Measurements from ENCODE around the gene ARFIP1.
"Not testable (repeated sequence)": the region's sequence is repeated elsewhere in the genome, so short reads cannot be mapped to it uniquely, and the experiment has no call there.

ARFIP1 gene, protein sequence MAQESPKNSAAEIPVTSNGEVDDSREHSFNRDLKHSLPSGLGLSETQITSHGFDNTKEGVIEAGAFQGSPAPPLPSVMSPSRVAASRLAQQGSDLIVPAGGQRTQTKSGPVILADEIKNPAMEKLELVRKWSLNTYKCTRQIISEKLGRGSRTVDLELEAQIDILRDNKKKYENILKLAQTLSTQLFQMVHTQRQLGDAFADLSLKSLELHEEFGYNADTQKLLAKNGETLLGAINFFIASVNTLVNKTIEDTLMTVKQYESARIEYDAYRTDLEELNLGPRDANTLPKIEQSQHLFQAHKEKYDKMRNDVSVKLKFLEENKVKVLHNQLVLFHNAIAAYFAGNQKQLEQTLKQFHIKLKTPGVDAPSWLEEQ

DNA sequence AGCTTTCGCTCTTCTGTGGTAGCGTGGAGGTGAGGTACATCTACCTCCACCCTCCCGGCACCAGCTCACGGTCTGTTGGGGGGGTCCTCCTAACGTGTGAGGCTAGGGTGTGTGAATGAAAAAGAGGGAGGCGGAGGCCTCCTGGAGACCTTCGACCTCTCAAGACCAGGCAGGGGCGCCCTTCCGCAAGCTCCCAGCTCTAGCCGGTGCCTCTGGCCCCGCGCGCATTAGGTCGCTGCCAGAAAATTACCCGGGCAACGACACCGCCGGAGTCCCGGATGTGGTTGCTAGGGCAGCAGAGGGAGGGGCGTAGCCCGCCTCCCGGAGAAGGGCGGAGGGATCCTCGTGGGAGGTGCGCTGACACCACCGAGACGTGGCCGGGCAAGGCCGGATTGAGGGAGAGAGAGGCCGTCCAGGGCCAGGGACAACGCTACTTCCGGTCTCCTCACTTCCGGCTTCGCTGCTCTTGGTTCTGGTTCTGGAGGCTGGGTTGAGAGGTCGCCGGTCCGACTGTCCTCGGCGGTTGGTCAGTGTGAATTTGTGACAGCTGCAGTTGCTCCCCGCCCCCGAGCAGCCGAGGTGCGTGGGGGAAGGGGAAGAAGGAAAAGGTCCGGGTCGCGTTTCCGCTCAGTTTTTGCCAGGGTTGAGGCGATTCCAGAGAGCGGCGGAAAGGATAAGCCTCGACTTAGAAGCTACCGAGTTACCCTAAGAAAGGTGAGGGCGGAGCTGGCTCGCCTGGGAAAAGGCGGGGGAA, at the start of gene ARFIP1, which contains the start of gene TIGD4:
Gene ARFIP1, plus strand, starts transcription at position 442 of the 754 bp plus-strand sequence. CDS start 49,680 bp downstream, outside the sequence.
Gene TIGD4, minus strand, starts transcription at position 218 of the 754 bp plus-strand sequence. CDS start 8,726 bp downstream, outside the sequence.
- DNase-seq, result peak; percentile 98

DNA sequence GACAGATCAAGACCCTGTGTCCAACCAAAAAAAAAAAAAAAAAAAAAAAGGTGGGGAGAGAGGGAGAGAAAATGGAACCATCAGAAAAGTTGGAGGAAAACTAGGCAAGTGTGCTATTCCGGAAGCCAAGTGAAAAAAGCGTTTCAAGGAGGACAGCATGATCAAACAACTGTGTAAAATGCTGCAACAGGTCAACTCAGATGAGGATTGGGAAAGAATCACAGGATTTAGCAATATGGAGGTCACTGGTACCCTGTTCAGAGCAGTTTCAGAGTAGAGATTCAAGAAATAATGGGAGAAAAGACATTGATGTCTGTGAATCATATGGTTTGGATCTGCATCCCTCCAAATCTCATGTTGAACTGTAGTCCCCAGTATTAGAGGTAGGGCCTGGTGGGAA, 47.8 kb upstream of the ARFIP1 start:
- no peak for DNase-seq

DNA sequence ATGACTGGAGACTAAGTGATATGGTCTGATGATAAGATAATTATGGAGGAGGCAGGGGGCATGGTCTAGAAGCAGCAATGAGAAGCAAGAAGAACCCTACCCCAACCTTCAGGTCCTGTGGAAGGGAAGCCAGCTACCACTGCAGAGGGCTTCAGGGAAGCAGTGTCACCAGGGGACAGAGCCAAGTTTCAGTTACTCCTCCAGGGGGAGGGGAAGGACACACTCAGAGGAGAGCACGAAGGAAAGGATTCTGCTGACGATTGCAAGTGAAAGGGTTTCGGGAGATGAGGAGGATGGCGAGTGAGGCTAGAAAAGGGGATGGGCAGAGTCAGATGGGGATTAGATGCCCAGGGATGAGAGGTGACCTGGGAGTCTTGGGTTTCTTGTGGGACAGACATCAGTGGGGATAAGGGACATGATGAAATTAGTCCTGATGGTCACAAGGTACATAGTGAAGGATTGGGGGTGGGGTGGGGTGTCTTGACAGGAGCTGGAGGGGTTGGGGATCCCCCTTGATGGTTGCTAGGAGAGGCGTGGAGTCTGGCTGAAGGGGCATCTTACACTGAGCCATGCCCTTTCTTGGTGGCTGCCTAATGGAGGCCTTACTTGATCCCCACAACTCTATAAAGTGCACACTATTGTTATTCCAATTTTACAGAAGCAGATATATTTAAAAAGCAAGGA, 45.6 kb upstream of the ARFIP1 start:
- DNase-seq, result no peak

- DNase-seq, result no peak
Observed at GRCh38 chr4:152734699-152735050, 45.1 kb upstream of the ARFIP1 start.

DNA sequence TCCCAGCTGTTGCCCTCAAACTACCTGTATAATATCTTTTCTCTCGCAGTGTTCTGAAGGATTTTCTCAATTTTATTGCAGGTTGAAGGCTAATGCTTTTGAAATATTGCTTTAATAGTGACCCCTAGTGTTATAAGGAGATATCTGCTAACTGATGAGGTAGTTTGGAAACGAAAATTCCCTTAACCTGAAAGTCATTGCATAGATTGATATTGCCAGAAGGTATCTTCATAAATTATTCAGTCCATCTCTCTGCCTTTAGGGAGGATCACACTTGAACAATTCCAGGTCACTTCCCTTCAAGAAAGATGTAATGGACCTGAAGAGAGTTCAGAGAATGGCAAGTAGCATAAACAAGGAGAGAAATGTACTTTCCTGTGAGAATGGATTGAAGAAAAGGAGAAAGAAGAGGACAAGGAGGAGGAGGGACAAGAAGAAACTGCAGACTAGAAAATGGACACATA, 44.3 kb upstream of the ARFIP1 start:
- peak; percentile 65 for DNase-seq

GRCh38 chr4:152735906-152736305, 43.8 kb upstream of the ARFIP1 start:
- peak; percentile 28 for DNase-seq

GRCh38 chr4:152738827-152739226, 40.9 kb upstream of the ARFIP1 start:
- no peak for DNase-seq

DNA sequence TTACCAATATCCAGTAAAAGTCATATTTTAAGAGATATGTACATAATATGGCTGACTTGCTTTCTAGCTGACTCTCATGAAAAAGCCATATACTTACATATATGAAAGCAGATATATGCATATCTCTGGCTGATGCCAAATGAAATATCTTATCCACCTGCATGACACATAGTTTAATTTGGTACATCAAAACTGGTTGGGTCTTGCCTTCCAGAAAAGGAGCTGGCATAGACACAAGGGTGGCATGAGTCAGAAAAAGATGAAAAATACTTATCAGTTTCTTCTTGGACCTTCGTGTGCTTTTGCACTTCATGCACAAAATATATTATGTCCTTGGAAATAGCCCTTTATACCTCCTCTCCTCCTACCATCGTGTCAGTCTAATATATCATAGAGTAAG, 32.3 kb upstream of the ARFIP1 start:
- DNase-seq, result no peak

GRCh38 chr4:152748619-152749018, 31.1 kb upstream of the ARFIP1 start:
- no peak for DNase-seq

- no peak for DNase-seq
Observed at GRCh38 chr4:152763796-152764195, 16.0 kb upstream of the ARFIP1 start.

DNA sequence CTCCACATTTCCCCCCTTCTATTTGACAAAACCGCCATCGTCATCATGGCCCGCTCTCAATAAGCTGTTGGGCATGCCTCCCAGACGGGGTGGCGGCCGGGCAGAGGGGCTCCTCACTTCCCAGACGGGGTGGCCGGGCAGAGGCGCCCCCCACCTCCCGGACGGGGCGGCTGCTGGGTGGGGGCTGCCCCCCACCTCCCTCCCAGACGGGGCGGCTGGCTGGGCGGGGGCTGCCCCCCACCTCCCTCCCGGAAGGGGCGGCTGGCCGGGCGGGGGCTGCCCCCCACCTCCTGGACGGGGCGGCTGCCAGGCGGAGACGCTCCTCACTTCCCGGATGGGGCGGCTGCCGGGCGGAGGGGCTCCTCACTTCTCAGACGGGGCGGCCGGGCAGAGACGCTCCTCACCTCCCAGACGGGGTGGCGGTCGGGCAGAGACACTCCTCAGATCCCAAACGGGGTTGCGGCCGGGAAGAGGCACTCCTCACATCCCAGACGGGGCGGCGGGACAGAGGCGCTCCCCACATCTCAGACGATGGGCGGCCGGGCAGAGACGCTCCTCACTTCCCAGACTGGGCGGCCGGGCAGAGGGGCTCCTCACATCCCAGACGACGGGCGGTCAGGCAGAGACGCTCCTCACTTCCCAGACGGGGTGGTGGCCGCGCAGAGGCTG, 14.6 kb upstream of the ARFIP1 start:
- DNase-seq, result not testable (repeated sequence)

GRCh38 chr4:152771741-152772533, 7.8 kb upstream of the ARFIP1 start:
- DNase-seq, result no peak

- no peak for DNase-seq
Observed at GRCh38 chr4:152773339-152773738, 6.4 kb upstream of the ARFIP1 start.

GRCh38 chr4:152773953-152774352, 5.8 kb upstream of the ARFIP1 start:
- no peak for DNase-seq

DNA sequence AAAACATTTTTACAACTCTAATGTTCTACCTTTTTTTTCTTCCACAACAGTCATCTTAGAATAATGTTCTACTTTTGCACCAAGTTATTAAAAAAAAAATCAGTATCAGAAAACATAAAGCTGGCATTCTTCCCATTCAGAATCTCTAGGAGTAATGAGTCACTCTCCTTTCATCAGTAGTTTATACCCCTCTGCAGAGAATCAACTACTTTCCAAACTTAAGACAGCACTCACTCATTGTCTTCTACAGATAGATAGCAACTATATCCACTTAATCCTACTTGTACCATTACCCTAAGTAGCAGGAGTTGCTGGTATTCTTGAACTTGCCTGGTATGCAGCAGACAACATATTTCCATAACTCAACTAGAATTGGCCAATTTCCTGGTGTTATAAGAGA, 3.4 kb upstream of the ARFIP1 start:
- DNase-seq, result no peak

- no peak for DNase-seq
Observed at GRCh38 chr4:152777488-152777887, 2.3 kb upstream of the ARFIP1 start.

DNA sequence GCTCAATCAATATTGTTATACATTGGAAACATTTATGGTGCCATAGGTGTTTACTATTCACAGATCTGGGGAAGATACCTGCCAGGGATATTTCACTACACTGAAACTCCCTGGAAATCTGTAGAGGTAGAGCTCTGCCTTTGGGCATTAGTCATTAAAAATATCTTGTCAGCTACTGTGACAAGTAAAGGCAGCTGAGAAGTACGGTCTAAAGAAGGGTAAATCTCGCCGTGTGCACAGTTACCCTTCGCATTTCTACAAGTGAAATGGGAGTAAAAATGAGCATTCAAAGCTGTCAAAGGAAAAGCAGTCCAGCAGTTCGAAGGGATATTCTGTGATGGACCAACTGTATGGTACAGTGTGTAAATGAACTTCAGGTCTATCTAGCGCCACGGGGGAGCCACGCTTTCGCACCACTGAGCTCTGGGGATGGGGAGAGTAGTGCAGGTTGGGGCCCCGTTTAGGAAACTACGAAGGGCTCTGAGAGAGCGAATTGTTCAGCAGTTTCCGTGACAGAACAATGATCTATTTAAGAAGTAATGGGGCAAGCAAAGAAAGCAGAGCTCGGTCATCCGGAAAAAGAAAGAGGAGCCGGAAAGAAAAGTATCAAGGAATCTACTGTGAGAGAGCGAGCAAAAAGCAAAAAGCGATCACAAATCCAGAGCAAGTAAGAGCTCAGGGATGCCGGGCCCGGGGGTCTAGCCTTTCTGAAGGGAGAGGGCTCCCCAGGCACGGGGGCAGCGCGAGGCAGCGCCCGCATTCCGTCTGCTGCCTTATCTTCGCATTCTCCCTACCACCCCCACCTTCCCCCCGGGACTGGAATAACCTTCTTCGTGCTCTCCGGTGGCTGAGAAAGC, 870 bp upstream of the ARFIP1 start:
- DNase-seq, result peak; percentile 60

GRCh38 chr4:152780267-152780778, 569 bp downstream of the ARFIP1 start:
- DNase-seq, result peak; percentile 55

DNA sequence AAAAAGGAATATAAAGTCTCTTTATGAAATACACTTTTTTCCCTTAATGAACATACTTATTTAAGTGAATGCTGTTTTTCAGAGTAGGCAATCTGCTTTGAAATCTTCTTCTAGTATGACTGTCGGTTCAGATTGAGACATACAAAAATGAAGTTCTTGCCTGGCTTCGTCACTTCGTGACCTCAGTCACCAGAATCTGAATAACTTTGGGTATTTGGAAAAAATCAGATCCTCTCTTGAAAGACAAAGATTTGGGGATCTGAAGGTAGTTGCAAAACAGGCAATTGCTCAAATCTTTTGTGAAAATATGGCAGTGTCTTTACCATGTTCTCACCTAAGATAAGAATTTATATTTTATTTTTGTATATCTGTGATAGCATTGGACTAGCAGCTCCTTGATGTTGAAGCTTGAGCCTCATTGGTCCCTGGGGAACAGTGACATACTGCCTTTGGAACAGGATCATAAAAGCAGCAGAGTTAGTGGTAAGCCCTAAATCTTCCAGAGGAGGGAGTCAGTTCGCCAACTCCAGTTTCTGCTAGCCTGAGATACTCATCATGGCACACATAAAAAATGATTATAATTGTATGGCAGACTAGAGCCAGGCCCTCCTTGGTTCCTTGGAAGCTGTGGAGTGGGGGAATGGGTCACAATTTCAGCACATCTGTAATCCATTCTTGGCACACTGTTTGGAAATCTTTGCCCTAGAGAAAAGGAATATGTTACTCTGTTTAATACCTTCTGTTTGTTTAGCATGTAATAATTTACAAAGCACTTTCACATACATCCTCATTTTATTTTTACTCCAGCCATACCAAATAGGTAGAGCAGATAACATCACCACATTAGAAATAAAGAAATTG, 5.0 kb downstream of the ARFIP1 start:
- peak; percentile 36 for DNase-seq

Data from DMS53 (cell line).